ENCODE results near the gene PLA2G4B. TPM values are rescaled to one million over a fixed set of nuclear protein-coding genes. Genes with fewer than 3 reads are reported as not detected.

PLA2G4B gene
- total RNA-seq, 1 experiment from 2014 or later = 3.7 TPM

GRCh38 chr15:41814534-41814933 is 24.1 kb upstream of the PLA2G4B start:
- no peak overlapping the region for H3T11ph ChIP-seq (ENCODE audit: low read length)
- H3K27me3 ChIP-seq (ENCODE audit: insufficient read depth, low read length) = no peaks in the 10 kb centered on the region
- no peak overlapping the region for H3K27ac ChIP-seq (ENCODE audit: insufficient read length, low read depth, low read length)
- H3K36me3 Mint-ChIP-seq (ENCODE audit: insufficient read depth in 1 of 3, low read depth in 3 of 3) = peaks cover 3 to 12% (median 3%) of the 10 kb centered on the region in 3 experiments; a peak in 5 of 7 replicates
- H3K27me3 Mint-ChIP-seq (ENCODE audit: low read depth) = no peaks in the 10 kb centered on the region
- H3K9me3 Mint-ChIP-seq = no peaks in the 10 kb centered on the region
- no peak overlapping the region for H3K23ac ChIP-seq (ENCODE audit: insufficient read length, low read depth, low read length)
- H3K27ac Mint-ChIP-seq = no peak overlapping the region
- H3K9me3 ChIP-seq (ENCODE audit: control insufficient read depth, low read depth, low read length) = no peaks in the 10 kb centered on the region
- no peak overlapping the region for H2AK5ac ChIP-seq (ENCODE audit: insufficient read length, low read length)
- H2BK5ac ChIP-seq (ENCODE audit: insufficient read length, low read length) = no peak overlapping the region
- no peaks in the 10 kb centered on the region for H3K4me1 ChIP-seq (ENCODE audit: insufficient read depth, low read length)
- H3K56ac ChIP-seq (ENCODE audit: insufficient read length, low read depth, low read length) = no peak overlapping the region
- H4K8ac ChIP-seq (replicated peaks; ENCODE audit: insufficient read length, low read depth, low read length) = no peak overlapping the region
- no peak overlapping the region for H3K14ac ChIP-seq (ENCODE audit: insufficient read depth, low read length)
- no peak overlapping the region for H3K4me3 Mint-ChIP-seq
- peaks cover 0 to 5% of the 10 kb centered on the region in 2 experiments; a peak in 2 of 4 replicates for H3K4me1 Mint-ChIP-seq
- no peaks in the 10 kb centered on the region for H3K23me2 ChIP-seq (ENCODE audit: insufficient read length, low read depth, low read length, poor library complexity, severe bottlenecking)
- no peak overlapping the region for H4K91ac ChIP-seq (ENCODE audit: insufficient read length, low read depth, low read length)
- H3K18ac ChIP-seq (ENCODE audit: insufficient read length, low read depth, low read length) = no peak overlapping the region
- H2BK20ac ChIP-seq (ENCODE audit: low read depth, low read length, poor library complexity, severe bottlenecking) = no peak overlapping the region
- H2BK12ac ChIP-seq (ENCODE audit: insufficient read length, low read depth, low read length) = no peak overlapping the region
- no peak overlapping the region for H3K4me2 ChIP-seq (ENCODE audit: insufficient read depth, insufficient read length, low read length)
- TF ChIP-seq CTCF (conservative IDR thresholded peaks at IDR 0.05) = no peak
- H2AFZ ChIP-seq (ENCODE audit: low read length) = no peak overlapping the region
- H4K20me1 ChIP-seq (ENCODE audit: control insufficient read depth, insufficient read depth, insufficient read length) = no peaks in the 10 kb centered on the region
- no peak overlapping the region for H3K4ac ChIP-seq (ENCODE audit: low read depth, low read length)
- WGBS (ENCODE audit: extremely low coverage, insufficient read length, low lambda C conversion rate) = no CpG with 5 or more reads among the region's 5 CpGs
- no peak overlapping the region for H2BK120ac ChIP-seq (ENCODE audit: low read depth, low read length, poor library complexity, severe bottlenecking)
- H2BK15ac ChIP-seq (ENCODE audit: low read depth, low read length) = no peak overlapping the region
- no peaks in the 10 kb centered on the region for H3K79me1 ChIP-seq (ENCODE audit: insufficient read depth, low read depth, low read length, poor library complexity, severe bottlenecking)
- no peaks in the 10 kb centered on the region for H3K79me2 ChIP-seq (ENCODE audit: insufficient read depth, low read length)
- H3K9ac ChIP-seq (ENCODE audit: extremely low read depth, insufficient read length, low read length) = no peak overlapping the region
- no peak for DNase-seq
- no peak overlapping the region for H4K5ac ChIP-seq (ENCODE audit: insufficient read length, low read depth, low read length)
